HepG2 (cell line): ENCODE measurements around the gene ADAMTS12. TPM values are rescaled to one million over a fixed set of nuclear protein-coding genes. Genes with fewer than 3 reads are reported as not detected.

ENCODE experiments used
- ATAC-seq: fragments of 200-7000 bp; cut with Tn5 transposase; 3 replicates; pipeline ENCODE4 v1.9.1; 2020; ENCODE audit warnings: mild to moderate bottlenecking, moderate library complexity
- BruUV-seq: library from RNA; stranded (reverse); fragments of 400-500 nt; replicated peaks from 2 replicates; lab custom pipeline; 2021; lab: Mats Ljungman, UMichigan
- CTCF ChIA-PET: fragments of 300-600 bp; formaldehyde crosslinking; extraction: SDS; loops from one replicate; lab custom pipeline; 2021; ENCODE audit warnings: low total read pairs, inconsistent platforms, low intra/inter-chr PET ratio; lab: Yijun Ruan, JAX
- POLR2A ChIA-PET: fragments of 350-600 bp; sonication (Branson Sonifier 250); formaldehyde crosslinking; loops from one replicate; lab custom pipeline; 2020; ENCODE audit warnings: antibody characterized with exemption, inconsistent platforms; lab: Yijun Ruan, JAX
- DNase-seq: peaks from one replicate; pipeline ENCODE4 v3.0.0-alpha.2; 2015; ENCODE audit warnings: low spot score
- FAIRE-seq: peaks from 3 replicates; lab custom pipeline; 2011; peaks lifted over from hg19 to GRCh38; lab: Jason Lieb, UNC
- H2AFZ ChIP-seq: one replicate; pipeline ENCODE4 v1.6.1; 2011; ENCODE audit warnings: low read length, inconsistent platforms
- H3K27ac ChIP-seq: fragments of 300-600 bp; 3 replicates; pipeline ENCODE4 v1.8.0; 2011; ENCODE audit warnings: mixed run types, mild to moderate bottlenecking, mixed read lengths, low read length, inconsistent platforms; ENCODE audit not compliant: insufficient read depth; ENCODE audit errors: extremely low read length
- H3K27me3 ChIP-seq, 2 experiments: fragments of 200-600 bp in 1 of 2; 2 replicates in 1 of 2; 3 replicates in 1 of 2; pipeline versions ENCODE4 v1.6.0 to v1.8.0; 2011; ENCODE audit warnings: low read length in 2 of 2, mild to moderate bottlenecking in 2 of 2, moderate library complexity in 2 of 2, inconsistent platforms in 1 of 2; ENCODE audit not compliant: insufficient read depth in 2 of 2, control insufficient read depth in 1 of 2
- H3K36me3 ChIP-seq, 2 experiments: fragments of 200-600 bp in 1 of 2; replicated peaks in 1 of 2; 2 replicates in 1 of 2; 3 replicates in 1 of 2; pipeline versions ENCODE4 v1.5.1 to v1.8.0; 2011; ENCODE audit warnings: low read length in 2 of 2, inconsistent platforms in 1 of 2; ENCODE audit not compliant: insufficient read depth in 2 of 2, control insufficient read depth in 1 of 2
- H3K4me1 ChIP-seq: 2 replicates; pipeline ENCODE4 v1.5.1; 2012; ENCODE audit warnings: low read length, inconsistent platforms; ENCODE audit not compliant: insufficient read depth
- H3K4me2 ChIP-seq: 2 replicates; pipeline ENCODE4 v1.6.0; 2011; ENCODE audit warnings: low read depth, low read length, inconsistent platforms
- H3K4me3 ChIP-seq, 3 experiments: fragments of 200-600 bp in 1 of 3; sonication (generic), shearing (Covaris generic) in 1 of 3; replicated peaks in 1 of 3; 2 replicates each; pipeline ENCODE4 v1.5.1; 2011 to 2016; ENCODE audit warnings: low read length in 3 of 3, inconsistent platforms in 2 of 3, low read depth in 2 of 3, mild to moderate bottlenecking in 2 of 3, control low read depth in 1 of 3, mixed read lengths in 1 of 3; ENCODE audit not compliant: insufficient read depth in 1 of 3
- H3K79me2 ChIP-seq: one replicate; pipeline ENCODE4 v1.6.1; 2011; ENCODE audit warnings: low read length, inconsistent platforms; ENCODE audit not compliant: insufficient read depth
- H3K9ac ChIP-seq: 2 replicates; pipeline ENCODE4 v1.6.0; 2011; ENCODE audit warnings: mild to moderate bottlenecking, low read depth, low read length, inconsistent platforms; ENCODE audit not compliant: insufficient read depth
- H3K9me3 ChIP-seq: 2 replicates; pipeline ENCODE4 v1.5.1; 2012; ENCODE audit warnings: mild to moderate bottlenecking, low read length
- H4K20me1 ChIP-seq: 2 replicates; pipeline ENCODE4 v1.6.0; 2011; ENCODE audit warnings: inconsistent platforms, mild to moderate bottlenecking, low read length, moderate library complexity; ENCODE audit not compliant: insufficient read depth
- CREM ChIP-seq, 2 experiments: sonication (generic) in 1 of 2; formaldehyde crosslinking in 1 of 2; IDR thresholded peaks; 2 replicates each; pipeline versions ENCODE4 v1.4.0 to v1.6.1; 2016 to 2020; ENCODE audit warnings: antibody characterized with exemption in 1 of 2, mild to moderate bottlenecking in 1 of 2, missing genetic modification reagents in 1 of 2
- MAZ ChIP-seq, 2 experiments: sonication (generic) in 1 of 2; formaldehyde crosslinking in 1 of 2; IDR thresholded peaks; 2 replicates each; pipeline versions ENCODE4 v1.5.0 to v1.6.1; 2012 to 2020; ENCODE audit warnings: low read depth in 2 of 2, mild to moderate bottlenecking in 2 of 2, borderline replicate concordance in 1 of 2, improper control_type of control experiment in 1 of 2, low read length in 1 of 2, missing genetic modification reagents in 1 of 2, moderate library complexity in 1 of 2
- RBM39 ChIP-seq: fragments of 200-400 bp; formaldehyde crosslinking; IDR thresholded peaks from one replicate; pipeline ENCODE4 v1.6.1; 2018; ENCODE audit warnings: antibody characterized with exemption, mild to moderate bottlenecking, low read depth, low read length; ENCODE audit not compliant: poor library complexity, severe bottlenecking
- RORA ChIP-seq: sonication (generic); formaldehyde crosslinking; IDR thresholded peaks from 2 replicates; pipeline ENCODE4 v1.5.0; 2020; ENCODE audit warnings: mild to moderate bottlenecking, missing genetic modification reagents, moderate library complexity
- SMAD3 ChIP-seq: sonication (generic); formaldehyde crosslinking; IDR thresholded peaks from 2 replicates; pipeline ENCODE4 v1.4.0; 2020; ENCODE audit warnings: missing genetic modification reagents
- SMAD9 ChIP-seq: sonication (generic); formaldehyde crosslinking; IDR thresholded peaks from 2 replicates; pipeline ENCODE4 v1.5.1; 2020; ENCODE audit warnings: mild to moderate bottlenecking, missing genetic modification reagents
- TCF7 ChIP-seq: sonication (generic); IDR thresholded peaks from 2 replicates; pipeline ENCODE4 v1.6.1; 2016; ENCODE audit warnings: antibody characterized with exemption, low read depth
- ZBTB34 ChIP-seq: sonication (generic); formaldehyde crosslinking; IDR thresholded peaks from 2 replicates; pipeline ENCODE4 v1.8.0; 2022; ENCODE audit warnings: mild to moderate bottlenecking, missing genetic modification reagents
- ZFP36L1 ChIP-seq: sonication (generic); formaldehyde crosslinking; IDR thresholded peaks from 2 replicates; pipeline ENCODE4 v1.8.0; 2022; ENCODE audit warnings: mild to moderate bottlenecking, missing genetic modification reagents, moderate library complexity
- ZNF577 ChIP-seq: sonication (generic); formaldehyde crosslinking; IDR thresholded peaks from 2 replicates; pipeline ENCODE4 v1.4.0; 2020; ENCODE audit warnings: mild to moderate bottlenecking, low read depth, missing genetic modification reagents, borderline replicate concordance
- ZNF615 ChIP-seq: sonication (generic); formaldehyde crosslinking; IDR thresholded peaks from 2 replicates; pipeline ENCODE4 v1.5.0; 2020; ENCODE audit warnings: mild to moderate bottlenecking, missing genetic modification reagents, borderline replicate concordance
- ZNF850 ChIP-seq: sonication (generic); formaldehyde crosslinking; conservative IDR thresholded peaks from 2 replicates; pipeline ENCODE4 v1.9.0; 2021; ENCODE audit warnings: mild to moderate bottlenecking, missing genetic modification reagents
- ZSCAN20 ChIP-seq: sonication (generic); formaldehyde crosslinking; IDR thresholded peaks from 2 replicates; pipeline ENCODE4 v1.4.0; 2020; ENCODE audit warnings: missing genetic modification reagents, mild to moderate bottlenecking, borderline replicate concordance
- WGBS: methylation state at CpG from one replicate; pipeline ENCODE4 v1.1.6; 2017; ENCODE audit warnings: low lambda C conversion rate; 5-methylcytosine and 5-hydroxymethylcytosine counted together
- in situ Hi-C: cut with HindIII; loops from 2 replicates; pipeline ENCODE4 v1.10.0; 2017; ENCODE audit warnings: low pct_unique_long_range_greater_than_20kb; ENCODE audit not compliant: extremely low pct_ligation_motif_present
- intact Hi-C: fragments of 100-400 bp; cut with micrococcal nuclease; formaldehyde crosslinking; loops from one replicate; pipeline ENCODE4 v1.10.0; 2022; ENCODE audit not compliant: unreplicated experiment
- polyA plus RNA-seq, 8 experiments: library from polyadenylated mRNA; depleted of rRNA in 3 of 8; stranded (reverse) in 7 of 8; unstranded in 1 of 8; fragments of >200 nt; fragmentation: Illumina TruSeq in 4 of 8; extraction: Trizol in 4 of 8; gene quantifications; 2 replicates each; pipeline versions ENCODE4 v1.2.1 to v1.2.3, GENCODE V29; 2011 to 2016; ENCODE audit warnings: low read depth in 4 of 8, missing spikeins in 1 of 8, mixed read lengths in 1 of 8; ENCODE audit not compliant: insufficient read depth in 1 of 8
- total RNA-seq, 5 experiments: library from RNA; depleted of rRNA; stranded (reverse); fragments of >200 nt; fragmentation: Illumina TruSeq; extraction: Trizol; gene quantifications; 2 replicates each; pipeline ENCODE4 v1.2.3, GENCODE V29; 2016; ENCODE audit warnings: low read depth in 1 of 5

The ADAMTS12 gene
- total and polyA plus RNA-seq, 2 of the 13 experiments (the other 11 are each of a cell fraction or from before 2014, with no cell fraction given), result 0.03 TPM; not detected in 1

GRCh38 chr5:33726422-33727165 is 165.2 kb downstream of the ADAMTS12 start:
- Histone ChIP-seq H3K4me1 (no peaks in the 10 kb centered on the region), H3K9me3 (no peaks in the 10 kb centered on the region), H2AFZ (no peak overlapping the region), H3K36me3 (no peaks in the 10 kb centered on the region), H3K9ac (no peak overlapping the region), H4K20me1 (no peaks in the 10 kb centered on the region), H3K27me3 (no peaks in the 10 kb centered on the region), H3K27ac (no peak overlapping the region), H3K4me3 (no peak overlapping the region), H3K4me2 (no peak overlapping the region)
- intact Hi-C loops, result no loop called here
- FAIRE-seq (no peak), DNase-seq (no peak), ATAC-seq (no peak)
- WGBS, result 52% methylated on average over 9 of the region's 9 CpGs
- no peak for TF ChIP-seq ZNF850 (CRISPR knock-in tag)
- TF ChIP-seq ZNF577 (CRISPR knock-in tag), result no peak
- no peak for TF ChIP-seq MAZ (IDR thresholded peaks at IDR 0.05; ENCODE audit: borderline replicate concordance, low read depth, low read length)
- TF ChIP-seq MAZ (CRISPR knock-in tag; IDR thresholded peaks at IDR 0.05; ENCODE audit: low read depth), result no peak
- TF ChIP-seq, all 625 proteins: peak for 0
- ChIA-PET POLR2A (no interaction called here), CTCF (no interaction called here)
- no TSS peak for BruUV-seq
- in situ Hi-C loops, result no loop called here
- no peaks in the 10 kb centered on the region for H3K79me2 ChIP-seq

- Histone ChIP-seq H3K27me3 (no peaks in the 10 kb centered on the region), H3K27ac (no peak overlapping the region), H3K4me2 (no peak overlapping the region), H3K9me3 (no peaks in the 10 kb centered on the region), H3K79me2 (no peaks in the 10 kb centered on the region), H3K36me3 (no peaks in the 10 kb centered on the region), H4K20me1 (no peaks in the 10 kb centered on the region), H3K4me1 (no peaks in the 10 kb centered on the region), H3K4me3 (no peak overlapping the region), H2AFZ (no peak overlapping the region), H3K9ac (no peak overlapping the region)
- WGBS, result 74% methylated on average over 3 of the region's 3 CpGs
- no peak for DNase-seq
- POLR2A ChIA-PET, result no interaction called here
- no TSS peak for BruUV-seq
- no peak for ATAC-seq
- FAIRE-seq, result no peak
- CTCF ChIA-PET, result no interaction called here
- in situ Hi-C loops, result no loop called here
- intact Hi-C loops, result no loop called here
- no peak for TF ChIP-seq ZFP36L1
- TF ChIP-seq ZNF615, result no peak
- TF ChIP-seq SMAD9 (CRISPR knock-in tag), result no peak
- no peak for TF ChIP-seq TCF7
- TF ChIP-seq SMAD3 (CRISPR knock-in tag), result no peak
- TF ChIP-seq RBM39, result no peak
- no peak for TF ChIP-seq ZSCAN20 (CRISPR knock-in tag)
- TF ChIP-seq ZBTB34 (CRISPR knock-in tag), result no peak
- no peak for TF ChIP-seq CREM (IDR thresholded peaks at IDR 0.05)
- TF ChIP-seq CREM (CRISPR knock-in tag; IDR thresholded peaks at IDR 0.05), result no peak
- TF ChIP-seq RORA (CRISPR knock-in tag), result no peak
Measured at GRCh38 chr5:33725806-33726205, 166.0 kb downstream of the ADAMTS12 start.
